GM12878 (cell line): ENCODE data around the gene MALSU1. TPM values are rescaled to one million over a fixed set of nuclear protein-coding genes. Genes with fewer than 3 reads are reported as not detected.

Experiments
- ATAC-seq: fragments of 200-7000 bp; cut with Tn5 transposase; 3 replicates; pipeline ENCODE4 v1.9.1; 2020; ENCODE audit warnings: mild to moderate bottlenecking, moderate library complexity
- BruUV-seq: library from RNA; stranded (reverse); fragments of 400-500 nt; replicated peaks from 2 replicates; lab custom pipeline; 2021; lab: Mats Ljungman, UMichigan
- CTCF ChIA-PET: fragments of 300-600 bp; sonication (Branson Sonifier 250); formaldehyde crosslinking; extraction: SDS; loops from one replicate; lab custom pipeline; 2021; ENCODE audit warnings: inconsistent platforms; lab: Yijun Ruan, JAX
- POLR2A ChIA-PET: fragments of 350-600 bp; formaldehyde crosslinking; extraction: SDS; loops from one replicate; lab custom pipeline; 2021; ENCODE audit warnings: inconsistent platforms; lab: Charles Lee
- RAD21 ChIA-PET: fragments of 300-600 bp; sonication (Branson Sonifier 250); formaldehyde crosslinking; loops from one replicate; lab custom pipeline; 2023; ENCODE audit warnings: antibody characterized with exemption; ENCODE audit not compliant: unreplicated experiment; lab: Charles Lee
- SMC1A ChIA-PET: fragments of 300-600 bp; sonication (Branson Sonifier 250); formaldehyde crosslinking; loops from one replicate; lab custom pipeline; 2023; ENCODE audit not compliant: unreplicated experiment, uncharacterized antibody; lab: Charles Lee
- DNase-seq: peaks from one replicate; pipeline ENCODE4 v3.0.0-alpha.2; 2011; ENCODE audit warnings: low read depth, low spot score
- FAIRE-seq: peaks from 3 replicates; lab custom pipeline; 2011; peaks lifted over from hg19 to GRCh38; lab: Jason Lieb, UNC
- H2AFZ ChIP-seq: 2 replicates; pipeline ENCODE4 v1.6.0; 2011; ENCODE audit warnings: low read depth, low read length, control low read depth; ENCODE audit not compliant: control insufficient read depth
- H3K27ac ChIP-seq: 2 replicates; pipeline ENCODE4 v1.5.1; 2011; ENCODE audit warnings: control low read depth; ENCODE audit not compliant: control insufficient read depth, insufficient read depth
- H3K27me3 ChIP-seq, 2 experiments: replicated peaks in 1 of 2; 2 replicates each; pipeline versions ENCODE4 v1.6.0 to v1.6.1; 2011; ENCODE audit warnings: low read length in 1 of 2; ENCODE audit not compliant: control insufficient read depth in 2 of 2, insufficient read depth in 2 of 2
- H3K36me3 ChIP-seq, 2 experiments: 2 replicates each; pipeline ENCODE4 v1.5.1; 2011; ENCODE audit warnings: low read length in 1 of 2; ENCODE audit not compliant: control insufficient read depth in 2 of 2, insufficient read depth in 2 of 2
- H3K4me1 ChIP-seq: 2 replicates; pipeline ENCODE4 v1.6.1; 2011; ENCODE audit warnings: mild to moderate bottlenecking, low read length, moderate library complexity, mixed read lengths; ENCODE audit not compliant: control insufficient read depth, insufficient read depth
- H3K4me2 ChIP-seq: 2 replicates; pipeline ENCODE4 v1.6.0; 2011; ENCODE audit warnings: control low read depth; ENCODE audit not compliant: control insufficient read depth, insufficient read depth
- H3K4me3 ChIP-seq: fragments of 200-600 bp; sonication (generic); 2 replicates; pipeline ENCODE4 v1.5.1; 2016
- H3K79me2 ChIP-seq: 2 replicates; pipeline ENCODE4 v1.6.0; 2011; ENCODE audit warnings: low read length; ENCODE audit not compliant: control insufficient read depth, insufficient read depth
- H3K9ac ChIP-seq: 2 replicates; pipeline ENCODE4 v1.8.0; 2011; ENCODE audit warnings: low read length, control low read depth, mixed read lengths; ENCODE audit not compliant: control insufficient read depth, insufficient read depth
- H3K9me3 ChIP-seq: replicated peaks from 3 replicates; pipeline ENCODE4 v1.5.1; 2011; ENCODE audit warnings: mild to moderate bottlenecking, low read length; ENCODE audit not compliant: control insufficient read depth, insufficient read depth
- H4K20me1 ChIP-seq: 2 replicates; pipeline ENCODE4 v1.6.0; 2011; ENCODE audit not compliant: control insufficient read depth, insufficient read depth
- BACH1 ChIP-seq: fragments of 450-650 bp; IDR thresholded peaks from 2 replicates; pipeline ENCODE4 v1.6.1; 2017; ENCODE audit warnings: mild to moderate bottlenecking, borderline replicate concordance
- STAT1 ChIP-seq: fragments of 450-650 bp; conservative IDR thresholded peaks from 2 replicates; pipeline ENCODE4 v1.6.1; 2014; ENCODE audit warnings: antibody characterized with exemption, mild to moderate bottlenecking
- WGBS: methylation state at CpG from one replicate; pipeline ENCODE4 v1.1.6; 2016; ENCODE audit warnings: low lambda C conversion rate; ENCODE audit not compliant: insufficient replicate concordance, insufficient coverage; ENCODE audit errors: missing lambda C conversion rate; 5-methylcytosine and 5-hydroxymethylcytosine counted together
- in situ Hi-C: fragments of 300-500 bp; cut with MboI; formaldehyde crosslinking; loops from 9 replicates; pipeline ENCODE4 v1.14.3; 2018; ENCODE audit warnings: mixed read lengths
- intact Hi-C: fragments of 100-400 bp; cut with micrococcal nuclease; formaldehyde crosslinking; loops from one replicate; pipeline ENCODE4 v1.14.2; 2022; ENCODE audit not compliant: unreplicated experiment
- polyA plus RNA-seq, 11 experiments: library from polyadenylated mRNA; depleted of rRNA in 4 of 11; unstranded in 6 of 11; stranded (reverse) in 5 of 11; fragments of >200 nt; fragmentation: Nextera tagmentation in 4 of 11; fragmentation: Illumina TruSeq in 1 of 11; extraction: Ambion mirVana in 4 of 11; extraction: Trizol in 1 of 11; gene quantifications; 1 replicate in 1 of 11; 2 replicates in 10 of 11; pipeline versions ENCODE4 v1.2.1 to v1.2.3, GENCODE V29; 2011 to 2016; ENCODE audit warnings: inconsistent platforms in 2 of 11, missing spikeins in 2 of 11, low read depth in 1 of 11
- total RNA-seq, 4 experiments: library from RNA; depleted of rRNA in 3 of 4; stranded (reverse); fragments of >200 nt in 3 of 4; fragmentation: Illumina TruSeq in 1 of 4; extraction: Trizol in 1 of 4; gene quantifications; 2 replicates each; pipeline versions ENCODE4 v1.2.1 to v1.2.3, GENCODE V29; 2013 to 2021
- TF ChIP-seq, protein P1 (sequence below): fragments of 150-350 bp; IDR thresholded peaks from 2 replicates; pipeline ENCODE4 v1.6.1; 2016; ENCODE audit warnings: low read depth, low read length
- TF ChIP-seq, protein P2 (sequence below): fragments of 450-650 bp; IDR thresholded peaks from 2 replicates; pipeline ENCODE4 v1.6.1; 2017; ENCODE audit warnings: borderline replicate concordance
- TF ChIP-seq, protein P3 (sequence below): fragments of 450-650 bp; IDR thresholded peaks from 2 replicates; pipeline ENCODE4 v1.6.1; 2017; ENCODE audit warnings: low read depth, mild to moderate bottlenecking, moderate library complexity

MALSU1 gene
- total and polyA plus RNA-seq, 10 of the 15 experiments (the other 5 are each of a cell fraction or from before 2014, with no cell fraction given), result 8.5 to 159 (median 73.7) TPM

DNA sequence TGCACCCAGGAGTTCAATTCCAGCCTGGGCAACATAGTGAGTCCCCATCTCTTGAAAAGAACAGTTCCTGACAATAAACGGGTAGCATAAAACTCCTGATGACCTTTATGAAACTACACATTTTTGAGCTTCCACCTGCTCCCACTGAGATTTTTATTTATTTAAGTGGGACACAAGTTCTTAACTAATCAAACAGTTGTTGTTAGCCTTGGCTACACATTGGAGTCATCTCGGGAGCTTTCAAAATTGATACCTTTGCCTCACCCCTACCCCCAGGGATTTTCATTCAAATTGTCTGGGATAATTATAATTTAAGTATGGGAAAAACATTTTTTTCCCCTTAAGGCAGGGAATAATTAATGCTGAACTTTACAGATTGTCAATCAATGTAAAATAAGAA, 39.3 kb downstream of the MALSU1 start:
- H2AFZ ChIP-seq, result no peak overlapping the region
- in situ Hi-C loops, result no loop called here
- no peak for TF ChIP-seq STAT1
- TF ChIP-seq, protein P1, sequence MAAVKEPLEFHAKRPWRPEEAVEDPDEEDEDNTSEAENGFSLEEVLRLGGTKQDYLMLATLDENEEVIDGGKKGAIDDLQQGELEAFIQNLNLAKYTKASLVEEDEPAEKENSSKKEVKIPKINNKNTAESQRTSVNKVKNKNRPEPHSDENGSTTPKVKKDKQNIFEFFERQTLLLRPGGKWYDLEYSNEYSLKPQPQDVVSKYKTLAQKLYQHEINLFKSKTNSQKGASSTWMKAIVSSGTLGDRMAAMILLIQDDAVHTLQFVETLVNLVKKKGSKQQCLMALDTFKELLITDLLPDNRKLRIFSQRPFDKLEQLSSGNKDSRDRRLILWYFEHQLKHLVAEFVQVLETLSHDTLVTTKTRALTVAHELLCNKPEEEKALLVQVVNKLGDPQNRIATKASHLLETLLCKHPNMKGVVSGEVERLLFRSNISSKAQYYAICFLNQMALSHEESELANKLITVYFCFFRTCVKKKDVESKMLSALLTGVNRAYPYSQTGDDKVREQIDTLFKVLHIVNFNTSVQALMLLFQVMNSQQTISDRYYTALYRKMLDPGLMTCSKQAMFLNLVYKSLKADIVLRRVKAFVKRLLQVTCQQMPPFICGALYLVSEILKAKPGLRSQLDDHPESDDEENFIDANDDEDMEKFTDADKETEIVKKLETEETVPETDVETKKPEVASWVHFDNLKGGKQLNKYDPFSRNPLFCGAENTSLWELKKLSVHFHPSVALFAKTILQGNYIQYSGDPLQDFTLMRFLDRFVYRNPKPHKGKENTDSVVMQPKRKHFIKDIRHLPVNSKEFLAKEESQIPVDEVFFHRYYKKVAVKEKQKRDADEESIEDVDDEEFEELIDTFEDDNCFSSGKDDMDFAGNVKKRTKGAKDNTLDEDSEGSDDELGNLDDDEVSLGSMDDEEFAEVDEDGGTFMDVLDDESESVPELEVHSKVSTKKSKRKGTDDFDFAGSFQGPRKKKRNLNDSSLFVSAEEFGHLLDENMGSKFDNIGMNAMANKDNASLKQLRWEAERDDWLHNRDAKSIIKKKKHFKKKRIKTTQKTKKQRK, result no peak
- TF ChIP-seq, all 136 proteins: peak for 0
- H3K4me3 ChIP-seq, result no peak overlapping the region
- FAIRE-seq (no peak), DNase-seq (no peak), ATAC-seq (no peak)
- ChIA-PET POLR2A (interaction anchor here (1.1 kb wide), 1 partner anchor 11 kb away, joined by 3 read pairs; no protein-coding TSS in a partner anchor), SMC1A (interaction anchor here (0.7 to 1.5 kb wide), 2 partner anchors 13 to 34 kb away, joined by 3 to 4 read pairs; no protein-coding TSS in a partner anchor), CTCF (no interaction called here), RAD21 (interaction anchor here (1.6 to 1.9 kb wide), 2 partner anchors 11 to 19 kb away, joined by 5 to 6 read pairs; no protein-coding TSS in a partner anchor)
- no peaks in the 10 kb centered on the region for H3K79me2 ChIP-seq
- intact Hi-C loops, result no loop called here
- no peaks in the 10 kb centered on the region for H3K27me3 ChIP-seq
- BruUV-seq, result no TSS peak
- 100% methylated on average over 2 of the region's 2 CpGs for WGBS
- H4K20me1 ChIP-seq, result no peaks in the 10 kb centered on the region
- H3K27ac ChIP-seq, result no peak overlapping the region
- peaks cover 3 to 32% of the 10 kb centered on the region in 2 experiments for H3K36me3 ChIP-seq
- H3K9ac ChIP-seq, result no peak overlapping the region
- no peaks in the 10 kb centered on the region for H3K9me3 ChIP-seq
- H3K4me2 ChIP-seq, result no peak overlapping the region
- no peaks in the 10 kb centered on the region for H3K4me1 ChIP-seq

DNA sequence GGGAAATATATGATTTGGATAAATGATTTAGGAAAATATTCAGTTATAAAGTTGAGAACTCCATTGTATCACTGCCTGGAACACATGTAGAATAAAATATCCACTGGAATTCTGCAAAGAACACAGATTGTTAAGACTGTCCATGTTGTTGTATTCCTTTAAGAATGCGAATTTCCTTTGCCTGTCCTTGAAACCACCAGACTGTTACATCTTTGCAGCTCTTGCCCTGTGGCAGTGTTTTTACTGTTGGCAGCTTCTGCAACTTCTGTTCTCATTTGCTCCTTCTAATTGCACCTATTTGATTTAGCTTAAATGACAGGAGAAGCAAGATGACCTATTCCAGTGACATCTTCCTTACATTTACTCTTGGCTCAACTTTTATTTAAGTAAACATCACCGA, 39.7 kb downstream of the MALSU1 start:
- Histone ChIP-seq H3K36me3 (peaks cover 3 to 32% of the 10 kb centered on the region in 2 experiments), H3K4me2 (no peak overlapping the region), H4K20me1 (no peaks in the 10 kb centered on the region), H3K9ac (no peak overlapping the region), H2AFZ (no peak overlapping the region), H3K79me2 (no peaks in the 10 kb centered on the region), H3K4me3 (no peak overlapping the region), H3K27ac (no peak overlapping the region), H3K4me1 (no peaks in the 10 kb centered on the region), H3K27me3 (no peaks in the 10 kb centered on the region), H3K9me3 (no peaks in the 10 kb centered on the region)
- no TSS peak for BruUV-seq
- ChIA-PET POLR2A (interaction anchor here (1.1 kb wide), 1 partner anchor 11 kb away, joined by 3 read pairs; no protein-coding TSS in a partner anchor), SMC1A (interaction anchor here (0.7 to 1.5 kb wide), 3 partner anchors 12 to 35 kb away, joined by 3 to 4 read pairs (median 3); no protein-coding TSS in a partner anchor), CTCF (no interaction called here), RAD21 (interaction anchor here (1.6 to 1.9 kb wide), 2 partner anchors 11 to 19 kb away, joined by 5 to 6 read pairs; no protein-coding TSS in a partner anchor)
- intact Hi-C loops, result no loop called here
- ATAC-seq (no peak), FAIRE-seq (no peak), DNase-seq (no peak)
- in situ Hi-C loops, result no loop called here
- 95% methylated on average over 2 of the region's 2 CpGs for WGBS
- TF ChIP-seq, protein P2, sequence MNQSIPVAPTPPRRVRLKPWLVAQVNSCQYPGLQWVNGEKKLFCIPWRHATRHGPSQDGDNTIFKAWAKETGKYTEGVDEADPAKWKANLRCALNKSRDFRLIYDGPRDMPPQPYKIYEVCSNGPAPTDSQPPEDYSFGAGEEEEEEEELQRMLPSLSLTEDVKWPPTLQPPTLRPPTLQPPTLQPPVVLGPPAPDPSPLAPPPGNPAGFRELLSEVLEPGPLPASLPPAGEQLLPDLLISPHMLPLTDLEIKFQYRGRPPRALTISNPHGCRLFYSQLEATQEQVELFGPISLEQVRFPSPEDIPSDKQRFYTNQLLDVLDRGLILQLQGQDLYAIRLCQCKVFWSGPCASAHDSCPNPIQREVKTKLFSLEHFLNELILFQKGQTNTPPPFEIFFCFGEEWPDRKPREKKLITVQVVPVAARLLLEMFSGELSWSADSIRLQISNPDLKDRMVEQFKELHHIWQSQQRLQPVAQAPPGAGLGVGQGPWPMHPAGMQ, result no peak
- TF ChIP-seq BACH1, result no peak
- TF ChIP-seq, protein P3, sequence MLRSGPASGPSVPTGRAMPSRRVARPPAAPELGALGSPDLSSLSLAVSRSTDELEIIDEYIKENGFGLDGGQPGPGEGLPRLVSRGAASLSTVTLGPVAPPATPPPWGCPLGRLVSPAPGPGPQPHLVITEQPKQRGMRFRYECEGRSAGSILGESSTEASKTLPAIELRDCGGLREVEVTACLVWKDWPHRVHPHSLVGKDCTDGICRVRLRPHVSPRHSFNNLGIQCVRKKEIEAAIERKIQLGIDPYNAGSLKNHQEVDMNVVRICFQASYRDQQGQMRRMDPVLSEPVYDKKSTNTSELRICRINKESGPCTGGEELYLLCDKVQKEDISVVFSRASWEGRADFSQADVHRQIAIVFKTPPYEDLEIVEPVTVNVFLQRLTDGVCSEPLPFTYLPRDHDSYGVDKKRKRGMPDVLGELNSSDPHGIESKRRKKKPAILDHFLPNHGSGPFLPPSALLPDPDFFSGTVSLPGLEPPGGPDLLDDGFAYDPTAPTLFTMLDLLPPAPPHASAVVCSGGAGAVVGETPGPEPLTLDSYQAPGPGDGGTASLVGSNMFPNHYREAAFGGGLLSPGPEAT, result no peak
